Left lung (tissue), 10 donors: Measurements from ENCODE around the gene TCF7L1. TPM values are rescaled to one million over a fixed set of nuclear protein-coding genes. Genes with fewer than 3 reads are reported as not detected.

Source experiments
- ATAC-seq: fragments of 200-7000 bp; cut with Tn5 transposase; one replicate; pipeline ENCODE4 v1.9.1; 2020; ENCODE audit warnings: moderate library complexity
- DNase-seq, 4 donors: peaks; one replicate each; pipeline ENCODE4 v3.0.0-alpha.2; 2013 to 2020
- H3K27ac ChIP-seq, 2 donors: fragments of 200-600 bp; sonication (generic) in 1 of 2; one replicate each; pipeline versions ENCODE4 v1.5.0 to v1.8.0; 2020 to 2021
- H3K27me3 ChIP-seq, 2 donors: fragments of 200-600 bp; sonication (generic) in 1 of 2; one replicate each; pipeline versions ENCODE4 v1.5.0 to v1.8.0; 2020 to 2021
- H3K36me3 ChIP-seq, 2 donors: fragments of 200-600 bp; sonication (generic) in 1 of 2; one replicate each; pipeline versions ENCODE4 v1.5.0 to v1.8.0; 2020 to 2021
- H3K4me1 ChIP-seq, 2 donors: fragments of 200-600 bp; one replicate each; pipeline ENCODE4 v1.8.0; 2021
- H3K4me3 ChIP-seq, 2 donors: fragments of 200-600 bp; sonication (generic) in 1 of 2; one replicate each; pipeline versions ENCODE4 v1.5.0 to v1.8.0; 2020 to 2021; ENCODE audit warnings: mild to moderate bottlenecking in 1 of 2
- H3K9me3 ChIP-seq, 2 donors: fragments of 200-600 bp; sonication (generic) in 1 of 2; one replicate each; pipeline versions ENCODE4 v1.5.0 to v1.8.0; 2020 to 2021
- intact Hi-C, 2 donors: fragments of 100-400 bp; cut with DNase I; formaldehyde crosslinking; loops; one replicate each; pipeline versions ENCODE4 v1.11.2 to v1.14.2; 2022
- polyA plus RNA-seq, 6 donors: library from polyadenylated mRNA; unstranded; fragments of 120-200 nt; gene quantifications; one replicate each; pipeline ENCODE4 v1.2.1, GENCODE V29; 2013; ENCODE audit not compliant: insufficient read length in 6 of 6
- total RNA-seq, 2 donors: library from RNA; stranded (reverse); fragmentation: NEBNext Ultra II Directional; extraction: Animal tissue kit (Norgen Biotek cat#: 25700); gene quantifications; one replicate each; pipeline ENCODE4 v1.2.1, GENCODE V29; 2021
- TF ChIP-seq, protein P1 (sequence below), 2 donors: fragments of 200-600 bp; sonication (generic) in 1 of 2; IDR thresholded peaks; one replicate each; pipeline versions ENCODE4 v1.5.0 to v1.8.0; 2021; ENCODE audit warnings: antibody characterized with exemption in 2 of 2
- donor health status: DM: no; HTN: yes; CAD: no.
- donor health status: DM: no; HTN: no; CAD: no.

TCF7L1 gene
- total and polyA plus RNA-seq, 8 donors = 16.4 to 63.9 (median 57.5) TPM

GRCh38 chr2:85277416-85278158, 144.4 kb downstream of the TCF7L1 start:
- H3K4me1 ChIP-seq = peaks cover 4 to 22% of the 10 kb centered on the region in 2 donors
- TF ChIP-seq, protein P1, sequence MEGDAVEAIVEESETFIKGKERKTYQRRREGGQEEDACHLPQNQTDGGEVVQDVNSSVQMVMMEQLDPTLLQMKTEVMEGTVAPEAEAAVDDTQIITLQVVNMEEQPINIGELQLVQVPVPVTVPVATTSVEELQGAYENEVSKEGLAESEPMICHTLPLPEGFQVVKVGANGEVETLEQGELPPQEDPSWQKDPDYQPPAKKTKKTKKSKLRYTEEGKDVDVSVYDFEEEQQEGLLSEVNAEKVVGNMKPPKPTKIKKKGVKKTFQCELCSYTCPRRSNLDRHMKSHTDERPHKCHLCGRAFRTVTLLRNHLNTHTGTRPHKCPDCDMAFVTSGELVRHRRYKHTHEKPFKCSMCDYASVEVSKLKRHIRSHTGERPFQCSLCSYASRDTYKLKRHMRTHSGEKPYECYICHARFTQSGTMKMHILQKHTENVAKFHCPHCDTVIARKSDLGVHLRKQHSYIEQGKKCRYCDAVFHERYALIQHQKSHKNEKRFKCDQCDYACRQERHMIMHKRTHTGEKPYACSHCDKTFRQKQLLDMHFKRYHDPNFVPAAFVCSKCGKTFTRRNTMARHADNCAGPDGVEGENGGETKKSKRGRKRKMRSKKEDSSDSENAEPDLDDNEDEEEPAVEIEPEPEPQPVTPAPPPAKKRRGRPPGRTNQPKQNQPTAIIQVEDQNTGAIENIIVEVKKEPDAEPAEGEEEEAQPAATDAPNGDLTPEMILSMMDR (IDR thresholded peaks at IDR 0.05) = no peak
- no peaks in the 10 kb centered on the region for H3K9me3 ChIP-seq
- no peaks in the 10 kb centered on the region for H3K27me3 ChIP-seq
- H3K36me3 ChIP-seq = no peaks in the 10 kb centered on the region
- H3K4me3 ChIP-seq = no peak overlapping the region
- DNase-seq (peak in 2 of 4 donors; percentile 85 to 87), ATAC-seq (peak; percentile 65)
- intact Hi-C loops = no loop called here
- H3K27ac ChIP-seq = peak overlapping the region; percentile 19 to 28

GRCh38 chr2:85278361-85278760, 145.2 kb downstream of the TCF7L1 start:
- H3K36me3 ChIP-seq = no peaks in the 10 kb centered on the region
- H3K4me1 ChIP-seq = peaks cover 4 to 22% of the 10 kb centered on the region in 2 donors
- H3K27me3 ChIP-seq = no peaks in the 10 kb centered on the region
- TF ChIP-seq, protein P1 (IDR thresholded peaks at IDR 0.05) = no peak
- intact Hi-C loops = no loop called here
- DNase-seq (no peak), ATAC-seq (no peak)
- no peak overlapping the region for H3K27ac ChIP-seq
- H3K9me3 ChIP-seq = no peaks in the 10 kb centered on the region
- no peak overlapping the region for H3K4me3 ChIP-seq

DNA sequence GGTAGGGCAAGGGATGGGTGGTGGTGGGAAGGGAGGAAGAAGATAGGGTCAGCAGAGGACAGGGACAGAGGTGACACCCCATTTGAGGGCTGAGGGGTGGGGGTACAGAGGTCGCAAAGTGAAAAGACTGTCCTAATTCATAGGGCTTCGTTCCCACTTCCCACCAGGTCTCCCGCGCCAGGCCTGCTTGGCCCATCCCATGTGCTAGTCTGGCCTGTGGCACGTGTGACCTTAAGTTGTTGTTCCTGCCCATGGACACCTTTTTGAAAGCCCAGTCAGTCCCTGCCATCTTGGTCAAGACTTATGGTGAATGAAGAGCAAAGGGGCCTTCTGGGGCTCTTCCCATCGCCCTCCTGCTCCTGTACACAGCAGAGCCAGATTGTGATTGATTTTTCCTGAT, 148.4 kb downstream of the TCF7L1 start:
- H3K4me3 ChIP-seq = no peak overlapping the region
- H3K27ac ChIP-seq = no peak overlapping the region
- H3K9me3 ChIP-seq = no peaks in the 10 kb centered on the region
- TF ChIP-seq, protein P1 (IDR thresholded peaks at IDR 0.05) = no peak
- no peak for ATAC-seq
- H3K4me1 ChIP-seq = peaks cover 4 to 25% of the 10 kb centered on the region in 2 donors
- intact Hi-C loops = loop anchor here in 1 of 2 donors (5.0 kb wide), 1 partner anchor 149 kb away; the partner anchor contains the start of gene TCF7L1
- no peaks in the 10 kb centered on the region for H3K27me3 ChIP-seq
- DNase-seq = no peak
- H3K36me3 ChIP-seq = no peaks in the 10 kb centered on the region

GRCh38 chr2:85282914-85283313, 149.7 kb downstream of the TCF7L1 start:
- intact Hi-C loops = loop anchor here in 1 of 2 donors (5.0 kb wide), 1 partner anchor 151 kb away; the partner anchor contains the start of gene TCF7L1
- DNase-seq = no peak
- H3K4me3 ChIP-seq = no peak overlapping the region
- no peak overlapping the region for H3K27ac ChIP-seq
- H3K27me3 ChIP-seq = no peaks in the 10 kb centered on the region
- H3K9me3 ChIP-seq = no peaks in the 10 kb centered on the region
- peaks cover 0 to 17% of the 10 kb centered on the region in 2 donors for H3K4me1 ChIP-seq
- no peak for ATAC-seq
- TF ChIP-seq, protein P1 (IDR thresholded peaks at IDR 0.05) = no peak
- no peaks in the 10 kb centered on the region for H3K36me3 ChIP-seq

DNA sequence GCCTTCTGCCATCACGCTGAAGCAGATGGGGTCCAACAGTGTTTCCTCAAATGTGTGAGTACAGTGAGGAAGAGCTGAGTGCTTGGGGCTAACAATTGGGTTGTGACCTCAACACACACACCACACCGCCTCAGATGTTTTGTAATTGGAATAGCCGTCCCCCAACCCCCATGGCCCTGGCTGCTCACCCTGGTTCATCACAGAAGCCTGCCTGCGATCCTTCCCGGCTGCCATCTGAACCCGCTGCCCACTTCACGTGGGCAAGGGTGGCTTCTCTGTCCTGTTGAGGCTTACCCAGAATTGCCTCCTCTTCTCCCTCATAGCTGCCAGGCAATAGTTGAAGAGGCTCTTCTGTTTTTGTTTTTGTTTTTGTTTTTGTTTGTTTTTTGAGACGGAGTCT, 150.4 kb downstream of the TCF7L1 start:
- no peak for ATAC-seq

More for the DNA sequence above, 150.4 kb downstream of the TCF7L1 start:
- H3K36me3 ChIP-seq = no peaks in the 10 kb centered on the region
- peaks cover 0 to 14% of the 10 kb centered on the region in 2 donors for H3K4me1 ChIP-seq
- H3K4me3 ChIP-seq = no peak overlapping the region
- intact Hi-C loops = loop anchor here in 1 of 2 donors (5.0 kb wide), 1 partner anchor 151 kb away; the partner anchor contains the start of gene TCF7L1
- TF ChIP-seq, protein P1 (IDR thresholded peaks at IDR 0.05) = no peak
- H3K27me3 ChIP-seq = no peaks in the 10 kb centered on the region
- no peaks in the 10 kb centered on the region for H3K9me3 ChIP-seq
- no peak overlapping the region for H3K27ac ChIP-seq
- no peak for DNase-seq
